ENCODE measurements around the gene KRTAP1-5.

DNA sequence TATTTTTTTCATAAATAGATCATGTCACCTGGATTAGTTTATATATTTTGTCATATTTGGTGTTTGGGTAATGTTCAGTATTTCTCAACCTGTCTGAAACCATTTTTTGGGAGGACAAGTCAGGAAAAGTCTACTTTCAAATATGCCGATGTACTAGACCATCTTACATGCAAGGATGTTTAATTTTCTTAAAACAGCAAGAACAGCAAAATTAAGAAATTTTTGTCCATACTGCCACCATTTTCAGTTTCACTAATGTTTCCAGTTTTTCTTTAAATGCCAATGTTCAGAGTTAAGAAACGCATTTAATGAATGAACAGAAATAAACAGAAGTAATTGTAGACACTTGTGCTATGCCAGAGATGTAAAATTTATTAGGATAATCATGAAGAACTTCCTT, 33.9 kb downstream of the KRTAP1-5 start:
- TF ChIP-seq, protein P1, sequence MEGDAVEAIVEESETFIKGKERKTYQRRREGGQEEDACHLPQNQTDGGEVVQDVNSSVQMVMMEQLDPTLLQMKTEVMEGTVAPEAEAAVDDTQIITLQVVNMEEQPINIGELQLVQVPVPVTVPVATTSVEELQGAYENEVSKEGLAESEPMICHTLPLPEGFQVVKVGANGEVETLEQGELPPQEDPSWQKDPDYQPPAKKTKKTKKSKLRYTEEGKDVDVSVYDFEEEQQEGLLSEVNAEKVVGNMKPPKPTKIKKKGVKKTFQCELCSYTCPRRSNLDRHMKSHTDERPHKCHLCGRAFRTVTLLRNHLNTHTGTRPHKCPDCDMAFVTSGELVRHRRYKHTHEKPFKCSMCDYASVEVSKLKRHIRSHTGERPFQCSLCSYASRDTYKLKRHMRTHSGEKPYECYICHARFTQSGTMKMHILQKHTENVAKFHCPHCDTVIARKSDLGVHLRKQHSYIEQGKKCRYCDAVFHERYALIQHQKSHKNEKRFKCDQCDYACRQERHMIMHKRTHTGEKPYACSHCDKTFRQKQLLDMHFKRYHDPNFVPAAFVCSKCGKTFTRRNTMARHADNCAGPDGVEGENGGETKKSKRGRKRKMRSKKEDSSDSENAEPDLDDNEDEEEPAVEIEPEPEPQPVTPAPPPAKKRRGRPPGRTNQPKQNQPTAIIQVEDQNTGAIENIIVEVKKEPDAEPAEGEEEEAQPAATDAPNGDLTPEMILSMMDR (IDR thresholded peaks at IDR 0.05) = no peak
- no peak for TF ChIP-seq POLR2A (IDR thresholded peaks at IDR 0.05)

All from body of pancreas (tissue), 4 donors.